ENCODE results near the gene RNF141. TPM values are rescaled to one million over a fixed set of nuclear protein-coding genes. Genes with fewer than 3 reads are reported as not detected.

Gene RNF141
- total RNA-seq, 1 donor from 2014 or later: 49.3 TPM

DNA sequence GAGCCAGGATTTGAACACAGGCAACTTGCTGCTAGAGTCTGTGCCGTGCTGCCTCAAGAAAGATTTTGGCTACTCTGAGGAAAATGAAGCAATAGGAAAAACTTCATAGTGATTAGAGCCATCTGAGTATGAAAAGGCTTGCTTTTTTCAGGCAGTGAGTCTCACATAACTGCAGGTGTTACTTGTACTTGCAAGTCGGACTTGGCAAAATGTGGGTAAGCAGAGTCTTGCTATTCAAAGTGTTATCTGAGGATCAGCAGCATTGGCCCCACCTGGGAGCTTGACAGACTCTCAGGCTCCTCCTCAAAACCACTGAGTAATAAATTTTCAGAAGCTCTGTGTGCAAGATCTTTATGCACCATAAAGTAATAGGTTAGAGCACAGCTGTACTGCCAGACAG, 18.1 kb downstream of the RNF141 start:
- Histone ChIP-seq H3K9me3 (ENCODE audit: low read depth) (no peaks in the 10 kb centered on the region), H3F3A (ENCODE audit: low read depth) (no peaks in the 10 kb centered on the region), H4K20me1 (ENCODE audit: low read depth) (no peaks in the 10 kb centered on the region), H3K79me2 (ENCODE audit: low read depth) (no peaks in the 10 kb centered on the region), H3K4me1 (no peaks in the 10 kb centered on the region), H3K27ac (no peak overlapping the region), H3K36me3 (peaks cover 3% of the 10 kb centered on the region), H2AFZ (replicated peaks) (no peak overlapping the region), H3K27me3 (no peaks in the 10 kb centered on the region), H3K9ac (no peak overlapping the region), H3K4me3 (no peak overlapping the region), H3K4me2 (no peak overlapping the region)
- no peak overlapping the region for H3K4me3 Mint-ChIP-seq
- TF ChIP-seq EZH2 (IDR thresholded peaks at IDR 0.05): no peak
- no peak for TF ChIP-seq EZH2phosphoT487 (IDR thresholded peaks at IDR 0.05)
- TF ChIP-seq, protein P1, sequence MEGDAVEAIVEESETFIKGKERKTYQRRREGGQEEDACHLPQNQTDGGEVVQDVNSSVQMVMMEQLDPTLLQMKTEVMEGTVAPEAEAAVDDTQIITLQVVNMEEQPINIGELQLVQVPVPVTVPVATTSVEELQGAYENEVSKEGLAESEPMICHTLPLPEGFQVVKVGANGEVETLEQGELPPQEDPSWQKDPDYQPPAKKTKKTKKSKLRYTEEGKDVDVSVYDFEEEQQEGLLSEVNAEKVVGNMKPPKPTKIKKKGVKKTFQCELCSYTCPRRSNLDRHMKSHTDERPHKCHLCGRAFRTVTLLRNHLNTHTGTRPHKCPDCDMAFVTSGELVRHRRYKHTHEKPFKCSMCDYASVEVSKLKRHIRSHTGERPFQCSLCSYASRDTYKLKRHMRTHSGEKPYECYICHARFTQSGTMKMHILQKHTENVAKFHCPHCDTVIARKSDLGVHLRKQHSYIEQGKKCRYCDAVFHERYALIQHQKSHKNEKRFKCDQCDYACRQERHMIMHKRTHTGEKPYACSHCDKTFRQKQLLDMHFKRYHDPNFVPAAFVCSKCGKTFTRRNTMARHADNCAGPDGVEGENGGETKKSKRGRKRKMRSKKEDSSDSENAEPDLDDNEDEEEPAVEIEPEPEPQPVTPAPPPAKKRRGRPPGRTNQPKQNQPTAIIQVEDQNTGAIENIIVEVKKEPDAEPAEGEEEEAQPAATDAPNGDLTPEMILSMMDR (IDR thresholded peaks at IDR 0.05): no peak
- no peaks in the 10 kb centered on the region for H3K4me1 Mint-ChIP-seq
- no peak for DNase-seq (ENCODE audit: low spot score)
- peaks cover 8% of the 10 kb centered on the region for H3K36me3 Mint-ChIP-seq
- no peaks in the 10 kb centered on the region for H3K27me3 Mint-ChIP-seq (ENCODE audit: insufficient read depth, low read depth)
- no peaks in the 10 kb centered on the region for H3K9me3 Mint-ChIP-seq
- H3K27ac Mint-ChIP-seq: no peak overlapping the region

DNA sequence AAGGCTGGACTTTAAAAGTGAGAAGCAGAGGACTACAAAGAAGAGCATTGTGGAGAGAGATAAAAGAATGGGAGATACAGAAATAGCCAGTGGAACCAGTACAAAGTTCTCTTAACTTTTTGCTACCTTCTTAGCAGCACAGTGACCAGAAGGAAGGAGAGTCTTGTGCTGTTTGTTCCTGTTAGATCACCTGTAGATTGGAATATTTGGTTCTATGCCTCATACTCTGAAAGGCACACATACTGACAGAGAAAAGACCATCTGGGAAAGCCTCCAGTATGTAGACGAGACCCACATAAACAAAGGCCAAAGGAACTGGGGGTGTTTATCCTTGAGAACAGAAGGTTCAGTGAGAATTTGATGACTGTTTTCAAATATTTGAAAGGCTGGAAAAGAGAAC, 18.7 kb downstream of the RNF141 start:
- H3F3A ChIP-seq (ENCODE audit: low read depth): no peaks in the 10 kb centered on the region
- no peaks in the 10 kb centered on the region for H3K4me1 ChIP-seq
- no peaks in the 10 kb centered on the region for H3K4me1 Mint-ChIP-seq
- peaks cover 3% of the 10 kb centered on the region for H3K36me3 ChIP-seq
- no peak overlapping the region for H2AFZ ChIP-seq (replicated peaks)
- H3K79me2 ChIP-seq (ENCODE audit: low read depth): no peaks in the 10 kb centered on the region
- H3K27ac Mint-ChIP-seq: no peak overlapping the region
- no peak overlapping the region for H3K4me2 ChIP-seq
- H3K27me3 Mint-ChIP-seq (ENCODE audit: insufficient read depth, low read depth): no peaks in the 10 kb centered on the region
- DNase-seq (ENCODE audit: low spot score): no peak
- H4K20me1 ChIP-seq (ENCODE audit: low read depth): no peaks in the 10 kb centered on the region
- TF ChIP-seq, protein P1 (IDR thresholded peaks at IDR 0.05): no peak
- TF ChIP-seq EZH2 (IDR thresholded peaks at IDR 0.05): no peak
- TF ChIP-seq EZH2phosphoT487 (IDR thresholded peaks at IDR 0.05): no peak
- no peaks in the 10 kb centered on the region for H3K27me3 ChIP-seq
- no peaks in the 10 kb centered on the region for H3K9me3 ChIP-seq (ENCODE audit: low read depth)
- H3K4me3 Mint-ChIP-seq: no peak overlapping the region
- no peak overlapping the region for H3K27ac ChIP-seq
- no peak overlapping the region for H3K4me3 ChIP-seq
- H3K9ac ChIP-seq: no peak overlapping the region
- H3K9me3 Mint-ChIP-seq: no peaks in the 10 kb centered on the region
- peaks cover 4% of the 10 kb centered on the region for H3K36me3 Mint-ChIP-seq

DNA sequence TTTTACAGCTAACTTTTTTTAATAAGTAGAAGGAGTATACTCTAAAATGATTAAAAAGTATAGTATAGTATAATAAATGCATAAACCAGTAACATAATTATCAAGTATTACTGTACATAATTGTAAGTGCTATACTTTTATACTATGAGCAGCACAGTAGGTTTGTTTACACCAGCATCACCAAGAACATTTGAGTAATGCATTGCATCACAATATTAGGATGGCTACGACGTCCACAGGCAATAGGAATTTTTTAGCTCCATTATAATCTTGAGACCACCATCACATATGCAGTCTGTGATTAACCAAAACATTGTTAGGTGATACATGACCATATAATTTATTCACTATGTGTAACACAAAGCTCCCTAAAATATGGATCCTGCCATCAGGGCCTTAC, 20.4 kb downstream of the RNF141 start:
- Mint-ChIP-seq H3K36me3 (peaks cover 3% of the 10 kb centered on the region), H3K9me3 (no peaks in the 10 kb centered on the region), H3K27ac (no peak overlapping the region), H3K4me3 (no peak overlapping the region), H3K4me1 (no peaks in the 10 kb centered on the region), H3K27me3 (ENCODE audit: insufficient read depth, low read depth) (no peaks in the 10 kb centered on the region)
- no peaks in the 10 kb centered on the region for H3K79me2 ChIP-seq (ENCODE audit: low read depth)
- no peak overlapping the region for H2AFZ ChIP-seq (replicated peaks)
- H4K20me1 ChIP-seq (ENCODE audit: low read depth): no peaks in the 10 kb centered on the region
- H3K9ac ChIP-seq: no peak overlapping the region
- peaks cover 3% of the 10 kb centered on the region for H3K36me3 ChIP-seq
- no peaks in the 10 kb centered on the region for H3F3A ChIP-seq (ENCODE audit: low read depth)
- H3K4me3 ChIP-seq: no peak overlapping the region
- TF ChIP-seq EZH2phosphoT487 (IDR thresholded peaks at IDR 0.05) (no peak), EZH2 (IDR thresholded peaks at IDR 0.05) (no peak)
- TF ChIP-seq, protein P1 (IDR thresholded peaks at IDR 0.05): no peak
- no peak overlapping the region for H3K27ac ChIP-seq
- H3K27me3 ChIP-seq: no peaks in the 10 kb centered on the region
- DNase-seq (ENCODE audit: low spot score): no peak
- no peaks in the 10 kb centered on the region for H3K4me1 ChIP-seq
- H3K4me2 ChIP-seq: no peak overlapping the region
- no peaks in the 10 kb centered on the region for H3K9me3 ChIP-seq (ENCODE audit: low read depth)

All from neural progenitor cell (in vitro differentiated cells).